GM12864 (cell line): ENCODE results near the gene HOXB5.

Source experiments
- DNase-seq: peaks from one replicate; pipeline ENCODE4 v3.0.0-alpha.2; 2011; ENCODE audit warnings: low read depth
- H3K4me3 ChIP-seq: 2 replicates; pipeline ENCODE4 v1.5.1; 2011; ENCODE audit warnings: mild to moderate bottlenecking, low read depth, low read length, control low read depth
- TF ChIP-seq, protein P1 (sequence below): IDR thresholded peaks from 2 replicates; pipeline ENCODE4 v1.5.1; 2011; ENCODE audit warnings: low read depth, mild to moderate bottlenecking, moderate library complexity, low read length, control low read depth, inconsistent platforms; ENCODE audit errors: missing control alignments

Gene HOXB5

DNA sequence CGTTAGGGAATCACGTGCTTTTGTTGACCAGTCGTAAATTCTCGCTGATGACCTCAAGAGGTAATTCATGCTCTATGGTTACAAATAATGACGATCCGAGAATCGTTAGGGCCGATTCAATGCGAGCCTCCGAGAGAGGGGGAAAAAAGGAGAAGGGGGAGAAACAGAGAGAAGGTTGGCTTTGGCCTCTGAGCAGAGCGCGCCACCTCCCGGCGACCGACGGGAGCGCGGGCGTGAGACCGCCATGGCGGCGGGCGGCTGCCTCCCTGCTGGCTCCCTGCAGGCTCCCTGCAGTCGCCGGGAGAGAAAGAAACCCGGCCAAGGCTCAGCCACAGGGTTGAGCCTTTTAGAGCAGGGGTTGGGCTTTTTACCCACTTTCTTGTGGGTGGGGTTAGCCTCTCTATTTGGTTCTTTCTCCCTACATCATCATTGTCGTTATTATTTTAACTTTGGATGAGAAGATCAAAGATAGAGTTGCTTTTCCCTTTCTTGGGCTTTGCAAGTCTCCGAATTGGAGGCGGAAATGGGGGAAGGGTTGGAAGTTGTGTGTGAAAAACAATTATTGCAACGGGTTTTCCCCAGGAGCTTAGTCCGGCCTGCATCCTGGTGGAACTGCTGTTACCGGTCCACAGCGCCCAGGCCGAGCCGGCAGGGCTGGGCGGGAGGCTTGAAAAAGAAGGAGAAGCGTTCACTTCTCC, 410 bp upstream of the HOXB5 start:
- TF ChIP-seq, protein P1, sequence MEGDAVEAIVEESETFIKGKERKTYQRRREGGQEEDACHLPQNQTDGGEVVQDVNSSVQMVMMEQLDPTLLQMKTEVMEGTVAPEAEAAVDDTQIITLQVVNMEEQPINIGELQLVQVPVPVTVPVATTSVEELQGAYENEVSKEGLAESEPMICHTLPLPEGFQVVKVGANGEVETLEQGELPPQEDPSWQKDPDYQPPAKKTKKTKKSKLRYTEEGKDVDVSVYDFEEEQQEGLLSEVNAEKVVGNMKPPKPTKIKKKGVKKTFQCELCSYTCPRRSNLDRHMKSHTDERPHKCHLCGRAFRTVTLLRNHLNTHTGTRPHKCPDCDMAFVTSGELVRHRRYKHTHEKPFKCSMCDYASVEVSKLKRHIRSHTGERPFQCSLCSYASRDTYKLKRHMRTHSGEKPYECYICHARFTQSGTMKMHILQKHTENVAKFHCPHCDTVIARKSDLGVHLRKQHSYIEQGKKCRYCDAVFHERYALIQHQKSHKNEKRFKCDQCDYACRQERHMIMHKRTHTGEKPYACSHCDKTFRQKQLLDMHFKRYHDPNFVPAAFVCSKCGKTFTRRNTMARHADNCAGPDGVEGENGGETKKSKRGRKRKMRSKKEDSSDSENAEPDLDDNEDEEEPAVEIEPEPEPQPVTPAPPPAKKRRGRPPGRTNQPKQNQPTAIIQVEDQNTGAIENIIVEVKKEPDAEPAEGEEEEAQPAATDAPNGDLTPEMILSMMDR = peak; percentile 99
- H3K4me3 ChIP-seq = peak overlapping the region; percentile 49

DNA sequence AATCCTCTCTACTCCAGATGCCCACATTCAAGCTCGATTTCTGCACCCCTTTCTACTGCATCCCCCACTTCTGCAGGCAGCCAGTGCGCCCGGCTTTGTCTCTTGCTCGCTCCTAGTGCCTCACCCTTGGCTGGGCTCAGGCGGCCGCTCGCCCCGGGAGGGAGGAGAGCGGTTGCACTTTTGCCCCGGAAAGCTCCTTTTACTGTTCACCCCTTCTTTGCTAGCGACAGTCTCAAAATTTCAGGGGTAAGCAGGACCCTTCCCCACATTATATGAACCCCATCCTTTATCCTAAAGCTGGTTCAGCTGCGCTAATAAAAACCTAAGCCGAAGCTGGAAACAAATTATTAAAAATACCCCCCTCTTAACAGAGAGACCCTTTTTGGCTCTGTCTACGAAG, 1.0 kb downstream of the HOXB5 start:
- DNase-seq = no peak
- H3K4me3 ChIP-seq = no peak overlapping the region; the same call in 1 of the 2 replicates
- TF ChIP-seq, protein P1 = no peak

More for the DNA sequence above, 410 bp upstream of the HOXB5 start:
- DNase-seq = no peak

DNA sequence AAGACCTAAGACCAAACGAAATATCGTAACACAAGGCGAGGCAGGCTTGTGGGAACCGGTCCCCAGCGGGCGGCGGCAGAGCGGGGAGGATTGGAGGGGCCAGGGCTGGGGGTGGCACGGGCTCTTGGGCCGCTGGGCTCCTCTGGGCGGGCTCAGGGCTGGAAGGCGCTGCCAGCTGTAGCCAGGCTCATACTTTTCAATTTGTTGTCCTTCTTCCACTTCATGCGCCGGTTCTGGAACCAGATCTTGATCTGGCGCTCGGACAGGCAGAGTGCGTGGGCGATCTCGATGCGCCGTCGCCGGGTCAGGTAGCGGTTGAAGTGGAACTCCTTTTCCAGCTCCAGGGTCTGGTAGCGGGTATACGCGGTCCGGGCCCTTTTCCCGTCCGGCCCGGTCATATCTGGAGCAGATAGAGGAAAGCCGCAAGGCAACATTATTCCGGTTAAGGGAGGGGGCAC, 1.5 kb downstream of the HOXB5 start:
- TF ChIP-seq, protein P1 = no peak
- no peak for DNase-seq
- no peak overlapping the region for H3K4me3 ChIP-seq

DNA sequence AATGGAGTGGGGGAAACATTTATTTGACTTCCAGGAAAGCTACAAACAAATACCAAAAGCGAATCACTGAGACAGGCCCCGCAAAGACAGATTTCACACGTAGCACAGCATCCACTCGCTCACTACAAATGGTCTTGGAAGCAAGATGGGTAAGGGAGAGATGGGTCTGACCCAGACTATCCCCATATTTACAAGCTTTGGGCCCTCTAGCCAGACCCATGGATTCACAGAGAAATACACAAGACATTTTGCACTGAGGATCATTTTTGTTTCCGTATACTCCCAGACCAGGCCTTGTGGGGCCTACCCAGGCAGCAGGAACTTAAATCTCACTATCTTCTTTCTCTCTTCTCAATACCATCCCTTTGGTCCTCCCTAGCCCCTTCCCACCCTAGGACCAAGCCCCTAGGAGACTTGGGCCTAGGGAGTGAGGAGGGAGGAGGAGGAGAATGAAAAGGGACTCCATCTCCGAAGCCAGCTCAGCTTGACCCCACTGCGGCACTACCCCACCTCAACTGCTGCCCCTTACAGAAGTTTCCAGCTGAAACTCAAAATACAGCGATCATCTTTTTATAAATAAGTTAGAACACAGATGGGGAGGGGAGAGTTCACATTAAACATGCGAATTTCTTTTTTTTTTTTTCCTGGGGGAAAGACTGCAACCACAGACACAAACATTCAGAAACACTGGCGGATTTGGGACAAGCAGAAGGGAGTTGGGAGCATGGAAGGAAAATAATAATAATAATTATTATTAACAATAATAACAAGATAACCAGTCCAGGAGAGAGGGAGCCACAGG, 2.1 kb downstream of the HOXB5 start:
- TF ChIP-seq, protein P1 = no peak
- no peak for DNase-seq
- no peak overlapping the region for H3K4me3 ChIP-seq

DNA sequence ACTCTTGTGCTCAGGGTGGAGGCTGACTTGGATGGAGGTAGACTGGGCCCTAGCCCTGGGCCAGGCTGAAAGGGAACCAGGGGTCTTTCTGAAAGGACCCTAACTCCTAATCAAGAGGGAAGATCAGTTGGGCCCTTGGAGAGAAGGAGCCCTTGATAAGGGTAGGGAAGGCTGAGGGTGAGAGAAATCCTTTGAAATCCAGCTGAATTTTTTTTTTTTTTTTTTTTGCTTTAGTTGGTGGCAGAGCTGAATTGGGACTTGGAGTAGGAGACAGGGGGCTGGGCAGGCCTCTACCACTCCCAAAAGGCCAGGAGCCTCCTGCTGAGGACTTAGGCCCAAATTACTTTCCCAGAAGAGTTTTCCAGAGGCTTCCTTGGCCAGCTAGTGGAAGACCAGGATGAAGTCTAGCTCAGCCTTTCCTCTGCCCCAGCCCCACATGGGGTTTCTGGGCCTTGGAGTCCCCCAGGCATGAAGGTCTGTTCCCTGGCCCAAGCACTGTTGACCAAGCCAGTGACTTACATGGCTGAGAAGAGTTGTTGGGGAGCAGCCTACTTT, 2.9 kb downstream of the HOXB5 start:
- TF ChIP-seq, protein P1 = no peak
- no peak overlapping the region for H3K4me3 ChIP-seq
- DNase-seq = no peak

DNA sequence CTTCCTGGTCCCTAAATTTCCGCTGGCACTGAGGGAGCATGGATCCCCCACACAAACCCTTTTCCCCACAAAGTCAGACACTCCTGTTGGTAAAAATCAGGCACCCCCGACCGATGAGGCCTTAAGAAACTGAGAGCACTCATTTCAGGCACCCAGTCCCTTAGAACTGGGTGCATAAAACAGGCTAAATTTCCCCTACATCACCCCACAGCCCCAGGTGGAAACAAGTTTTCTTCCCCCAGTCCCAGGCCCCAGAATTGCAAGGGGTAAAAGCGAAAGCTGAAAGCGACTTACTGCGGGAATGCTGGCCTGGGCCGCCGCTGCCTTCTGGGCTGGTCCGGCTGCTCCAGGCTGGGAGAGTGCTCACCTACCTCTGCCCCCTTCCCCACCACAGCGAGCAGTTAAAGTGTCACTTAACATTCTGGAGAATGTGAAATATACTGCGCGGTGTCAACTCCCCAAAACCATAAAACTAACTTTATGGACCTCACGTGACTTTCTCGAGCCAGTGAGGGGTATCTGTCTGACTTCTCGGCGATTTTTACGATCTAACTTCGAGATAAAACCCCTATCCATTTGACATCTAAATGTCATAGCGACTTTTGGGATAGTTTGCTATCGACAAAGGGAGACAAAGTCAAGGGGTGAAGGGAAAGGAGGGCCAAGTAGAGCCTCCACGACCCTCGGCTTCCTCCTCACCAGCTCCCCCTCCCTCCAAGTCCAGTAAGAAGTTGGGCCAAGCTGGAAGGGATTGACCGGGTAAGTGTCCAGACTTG, 3.6 kb downstream of the HOXB5 start, which contains the start of gene HOXB3:
TSS of gene HOXB3 (minus strand) at position 411 of the 776 bp plus-strand sequence. CDS start 37,767 bp downstream, outside the sequence.
- TF ChIP-seq, protein P1 = no peak
- DNase-seq = no peak
- H3K4me3 ChIP-seq = no peak within 1 kb of the TSS
